Measurements from ENCODE around the gene ROBO3.

GRCh38 chr11:124868331-124869274 is 3.4 kb downstream of the ROBO3 start:
- TF ChIP-seq, protein P1, sequence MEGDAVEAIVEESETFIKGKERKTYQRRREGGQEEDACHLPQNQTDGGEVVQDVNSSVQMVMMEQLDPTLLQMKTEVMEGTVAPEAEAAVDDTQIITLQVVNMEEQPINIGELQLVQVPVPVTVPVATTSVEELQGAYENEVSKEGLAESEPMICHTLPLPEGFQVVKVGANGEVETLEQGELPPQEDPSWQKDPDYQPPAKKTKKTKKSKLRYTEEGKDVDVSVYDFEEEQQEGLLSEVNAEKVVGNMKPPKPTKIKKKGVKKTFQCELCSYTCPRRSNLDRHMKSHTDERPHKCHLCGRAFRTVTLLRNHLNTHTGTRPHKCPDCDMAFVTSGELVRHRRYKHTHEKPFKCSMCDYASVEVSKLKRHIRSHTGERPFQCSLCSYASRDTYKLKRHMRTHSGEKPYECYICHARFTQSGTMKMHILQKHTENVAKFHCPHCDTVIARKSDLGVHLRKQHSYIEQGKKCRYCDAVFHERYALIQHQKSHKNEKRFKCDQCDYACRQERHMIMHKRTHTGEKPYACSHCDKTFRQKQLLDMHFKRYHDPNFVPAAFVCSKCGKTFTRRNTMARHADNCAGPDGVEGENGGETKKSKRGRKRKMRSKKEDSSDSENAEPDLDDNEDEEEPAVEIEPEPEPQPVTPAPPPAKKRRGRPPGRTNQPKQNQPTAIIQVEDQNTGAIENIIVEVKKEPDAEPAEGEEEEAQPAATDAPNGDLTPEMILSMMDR (IDR thresholded peaks at IDR 0.05) = no peak
- no peak for TF ChIP-seq POLR2A (IDR thresholded peaks at IDR 0.05)
